Ovary (tissue), 9 donors: ENCODE results near the gene EPHA8. TPM values are rescaled to one million over a fixed set of nuclear protein-coding genes. Genes with fewer than 3 reads are reported as not detected.

ENCODE experiments used
- DNase-seq, 5 donors: peaks; one replicate each; pipeline ENCODE4 v3.0.0-alpha.2; 2019 to 2020
- H3K27ac ChIP-seq, 2 donors: fragments of 200-600 bp; one replicate each; pipeline versions ENCODE4 v1.5.1 to v1.8.0; 2019 to 2022
- H3K27me3 ChIP-seq: fragments of 200-600 bp; one replicate; pipeline ENCODE4 v1.8.0; 2022
- H3K36me3 ChIP-seq: fragments of 200-600 bp; sonication (generic); one replicate; pipeline ENCODE4 v1.5.1; 2019
- H3K4me1 ChIP-seq: one replicate; pipeline ENCODE4 v1.8.1; 2013; ENCODE audit warnings: mild to moderate bottlenecking, moderate library complexity; ENCODE audit not compliant: insufficient read depth
- H3K4me3 ChIP-seq: fragments of 200-600 bp; sonication (generic); one replicate; pipeline ENCODE4 v1.5.1; 2017
- H3K9me3 ChIP-seq, 2 donors: fragments of 200-600 bp in 1 of 2; sonication (generic) in 1 of 2; one replicate each; pipeline versions ENCODE4 v1.5.1 to v1.8.1; 2013 to 2019; ENCODE audit warnings: mild to moderate bottlenecking in 1 of 2, moderate library complexity in 1 of 2
- EP300 ChIP-seq: sonication (generic); formaldehyde crosslinking; IDR thresholded peaks from one replicate; pipeline ENCODE4 v1.6.1; 2017; ENCODE audit warnings: antibody characterized with exemption
- POLR2A ChIP-seq: fragments of 450-650 bp; IDR thresholded peaks from one replicate; pipeline ENCODE4 v1.6.1; 2017; ENCODE audit warnings: antibody characterized with exemption, mild to moderate bottlenecking, moderate library complexity
- WGBS, 3 donors: extraction: QIAGEN DNeasy Blood & Tissue Kit in 1 of 3; methylation state at CpG; one replicate each; pipeline versions ENCODE4 v1.1.5 to v1.1.7; 2013 to 2017; 5-methylcytosine and 5-hydroxymethylcytosine counted together
- intact Hi-C, 4 donors: fragments of 100-400 bp; cut with DNase I; formaldehyde crosslinking; loops; one replicate each; pipeline versions ENCODE4 v1.11.0 to v1.15.1; 2022 to 2023
- polyA plus RNA-seq, 2 donors: library from polyadenylated mRNA; stranded (reverse); fragments of 200-250 nt in 1 of 2; fragments of 350-450 nt in 1 of 2; fragmentation: Illumina TruSeq in 1 of 2; extraction: RNeasy Lipid Tissue Mini Kit (QIAGEN cat#74804) in 1 of 2; gene quantifications; one replicate each; pipeline ENCODE4 v1.2.3, GENCODE V29; 2013 to 2014
- total RNA-seq, 7 donors: library from RNA; depleted of rRNA in 2 of 7; stranded (reverse); fragments of >200 nt in 2 of 7; fragmentation: NEBNext Ultra II Directional in 3 of 7; extraction: Animal tissue kit (Norgen Biotek cat#: 25700) in 3 of 7; gene quantifications; one replicate each; pipeline versions ENCODE4 v1.1.0 to v1.2.4, GENCODE V29; 2016 to 2023
- TF ChIP-seq, protein P1 (sequence below), 3 donors: fragments of 450-650 bp in 2 of 3; fragments of 200-600 bp in 1 of 3; IDR thresholded peaks; one replicate each; pipeline versions ENCODE4 v1.5.1 to v1.8.0; 2016 to 2022; ENCODE audit warnings: antibody characterized with exemption in 3 of 3, mild to moderate bottlenecking in 1 of 3
- donor health status: DM: no; HTN: no; CAD: no; lungs with moderate emphysema.
- donor health status: DM: no; HTN: no; CAD: no.
- donor health status: Bipolar disorder and iron deficiency.
- donor health status: DM: yes; HTN: yes; CAD: no.
- donor health status: DM: no; HTN: no; CAD: no.
- donor health status: DM: yes; HTN: yes; CAD: no.

Gene EPHA8
- total and polyA plus RNA-seq, 9 donors, result 0.02 TPM; not detected in 8

DNA sequence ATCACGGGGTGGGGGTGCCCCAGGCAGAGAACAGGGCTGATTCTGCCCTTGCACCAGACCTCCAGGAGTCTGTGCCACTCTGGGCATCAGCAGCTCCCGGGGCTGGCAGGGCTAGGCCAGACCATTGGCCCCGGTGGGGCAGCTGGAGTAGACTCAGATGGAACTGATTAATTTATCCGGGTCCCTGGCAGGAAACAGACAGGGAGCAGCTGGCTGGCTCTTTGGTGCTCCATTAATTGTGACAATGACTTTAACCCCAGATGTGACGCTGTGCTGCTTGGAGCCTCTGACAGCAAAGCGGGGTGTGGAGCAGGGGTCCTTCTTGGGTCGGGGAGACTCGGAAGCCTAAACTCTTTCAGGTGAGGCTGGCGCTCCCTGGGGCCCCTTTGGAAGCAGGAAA is 9.5 kb downstream of the EPHA8 start:
- H3K4me3 ChIP-seq, result no peak overlapping the region
- no peaks in the 10 kb centered on the region for H3K27me3 ChIP-seq
- no peaks in the 10 kb centered on the region for H3K9me3 ChIP-seq
- 62 to 69% (median 65%) methylated on average over 9 of the region's 9 CpGs for WGBS, 3 donors
- no peaks in the 10 kb centered on the region for H3K36me3 ChIP-seq
- intact Hi-C loops, result no loop called here
- TF ChIP-seq POLR2A (no peak), EP300 (no peak)
- TF ChIP-seq, protein P1, sequence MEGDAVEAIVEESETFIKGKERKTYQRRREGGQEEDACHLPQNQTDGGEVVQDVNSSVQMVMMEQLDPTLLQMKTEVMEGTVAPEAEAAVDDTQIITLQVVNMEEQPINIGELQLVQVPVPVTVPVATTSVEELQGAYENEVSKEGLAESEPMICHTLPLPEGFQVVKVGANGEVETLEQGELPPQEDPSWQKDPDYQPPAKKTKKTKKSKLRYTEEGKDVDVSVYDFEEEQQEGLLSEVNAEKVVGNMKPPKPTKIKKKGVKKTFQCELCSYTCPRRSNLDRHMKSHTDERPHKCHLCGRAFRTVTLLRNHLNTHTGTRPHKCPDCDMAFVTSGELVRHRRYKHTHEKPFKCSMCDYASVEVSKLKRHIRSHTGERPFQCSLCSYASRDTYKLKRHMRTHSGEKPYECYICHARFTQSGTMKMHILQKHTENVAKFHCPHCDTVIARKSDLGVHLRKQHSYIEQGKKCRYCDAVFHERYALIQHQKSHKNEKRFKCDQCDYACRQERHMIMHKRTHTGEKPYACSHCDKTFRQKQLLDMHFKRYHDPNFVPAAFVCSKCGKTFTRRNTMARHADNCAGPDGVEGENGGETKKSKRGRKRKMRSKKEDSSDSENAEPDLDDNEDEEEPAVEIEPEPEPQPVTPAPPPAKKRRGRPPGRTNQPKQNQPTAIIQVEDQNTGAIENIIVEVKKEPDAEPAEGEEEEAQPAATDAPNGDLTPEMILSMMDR (IDR thresholded peaks at IDR 0.05), result no peak
- DNase-seq, result no peak
- H3K4me1 ChIP-seq, result no peaks in the 10 kb centered on the region
- H3K27ac ChIP-seq, result no peak overlapping the region

DNA sequence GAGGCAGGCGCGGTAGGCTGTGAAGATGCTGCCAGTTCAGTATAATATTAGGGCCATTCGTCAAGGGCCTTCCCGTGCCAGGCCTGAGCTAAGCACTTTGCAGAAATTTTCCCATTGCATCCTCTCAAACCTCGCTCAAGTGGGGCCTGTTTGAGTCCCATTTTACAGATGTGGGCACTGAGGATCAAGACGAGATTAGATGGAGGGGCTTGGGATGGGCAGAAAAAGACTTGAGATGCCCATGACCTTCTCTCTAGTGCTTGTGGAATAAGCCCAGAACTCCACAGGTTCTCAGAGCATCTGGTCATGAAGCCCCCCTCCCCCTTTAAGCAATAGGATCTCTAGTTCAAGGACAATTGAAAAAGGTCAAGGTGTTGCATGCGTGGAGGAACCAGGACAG is 9.9 kb downstream of the EPHA8 start:
- H3K27ac ChIP-seq, result no peak overlapping the region
- WGBS, 3 donors, result 61 to 73% (median 64%) methylated on average over 7 of the region's 7 CpGs
- intact Hi-C loops, result no loop called here

DNA sequence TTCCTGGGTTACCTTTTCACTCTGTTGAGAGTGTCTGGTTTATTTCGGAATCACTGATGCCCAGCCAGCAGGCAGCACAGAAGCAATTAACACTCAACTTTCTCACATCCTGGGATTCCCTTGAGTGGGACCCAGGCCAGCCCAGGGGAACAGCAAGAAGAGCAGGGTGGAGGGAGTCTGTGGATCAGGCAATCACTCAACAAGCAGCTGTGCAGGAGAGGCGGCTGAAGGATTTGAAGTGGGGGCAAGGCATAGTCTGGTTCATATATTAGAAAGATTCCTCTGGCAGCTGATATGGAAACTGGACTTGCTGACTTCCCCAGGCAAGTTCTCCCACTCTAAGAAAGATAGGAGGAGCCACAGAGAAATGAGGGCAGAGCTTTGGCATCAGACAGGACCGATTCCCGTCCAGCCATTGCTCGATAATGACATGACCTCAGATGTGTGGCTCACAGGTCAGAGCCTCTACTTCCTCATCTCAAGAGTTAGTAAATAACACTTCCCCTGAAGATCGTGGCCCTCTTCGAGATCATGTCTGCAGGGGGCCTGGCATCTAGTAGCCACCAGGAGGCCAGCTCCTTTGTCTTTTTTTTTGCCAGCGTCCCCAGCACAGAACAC is 12.4 kb downstream of the EPHA8 start:
- no peaks in the 10 kb centered on the region for H3K36me3 ChIP-seq
- no peak for DNase-seq
- H3K27ac ChIP-seq, result no peak overlapping the region
- TF ChIP-seq EP300 (no peak), POLR2A (no peak)
- TF ChIP-seq, protein P1 (IDR thresholded peaks at IDR 0.05), result no peak
- H3K4me3 ChIP-seq, result no peak overlapping the region
- no peaks in the 10 kb centered on the region for H3K27me3 ChIP-seq
- no peaks in the 10 kb centered on the region for H3K9me3 ChIP-seq
- H3K4me1 ChIP-seq, result no peaks in the 10 kb centered on the region
- intact Hi-C loops, result no loop called here
- 48 to 53% (median 49%) methylated on average over 8 of the region's 8 CpGs for WGBS, 3 donors

More for the DNA sequence above, 9.9 kb downstream of the EPHA8 start:
- Histone ChIP-seq H3K36me3 (no peaks in the 10 kb centered on the region), H3K9me3 (no peaks in the 10 kb centered on the region), H3K4me1 (no peaks in the 10 kb centered on the region), H3K4me3 (no peak overlapping the region), H3K27me3 (no peaks in the 10 kb centered on the region)
- no peak for DNase-seq
- TF ChIP-seq POLR2A (no peak), EP300 (no peak)
- TF ChIP-seq, protein P1 (IDR thresholded peaks at IDR 0.05), result no peak

DNA sequence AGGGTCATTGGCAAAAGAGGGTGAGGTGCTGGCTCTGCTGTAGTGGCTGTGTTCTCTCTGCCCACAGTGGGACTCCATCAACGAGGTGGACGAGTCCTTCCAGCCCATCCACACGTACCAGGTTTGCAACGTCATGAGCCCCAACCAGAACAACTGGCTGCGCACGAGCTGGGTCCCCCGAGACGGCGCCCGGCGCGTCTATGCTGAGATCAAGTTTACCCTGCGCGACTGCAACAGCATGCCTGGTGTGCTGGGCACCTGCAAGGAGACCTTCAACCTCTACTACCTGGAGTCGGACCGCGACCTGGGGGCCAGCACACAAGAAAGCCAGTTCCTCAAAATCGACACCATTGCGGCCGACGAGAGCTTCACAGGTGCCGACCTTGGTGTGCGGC is 12.9 kb downstream of the EPHA8 start:
- no peak overlapping the region for H3K4me3 ChIP-seq
- TF ChIP-seq, protein P1 (IDR thresholded peaks at IDR 0.05), result no peak
- TF ChIP-seq POLR2A, result no peak
- H3K9me3 ChIP-seq, result no peaks in the 10 kb centered on the region
- WGBS, 3 donors, result 82 to 85% (median 84%) methylated on average over 23 of the region's 23 CpGs
- DNase-seq, result no peak
- no peaks in the 10 kb centered on the region for H3K27me3 ChIP-seq
- no peaks in the 10 kb centered on the region for H3K4me1 ChIP-seq
- intact Hi-C loops, result no loop called here
- no peaks in the 10 kb centered on the region for H3K36me3 ChIP-seq
- H3K27ac ChIP-seq, result no peak overlapping the region
